Ascending aorta (tissue), 2 donors: ENCODE data around the gene IGFBP1. TPM values are rescaled to one million over a fixed set of nuclear protein-coding genes. Genes with fewer than 3 reads are reported as not detected.
A peak's percentile ranks its signal among the peaks of the same experiment; 100 is the strongest.

ENCODE experiments used
- DNase-seq, 2 donors: peaks; one replicate each; pipeline ENCODE4 v3.0.0-alpha.2; 2019; ENCODE audit warnings: low spot score in 2 of 2
- H3K27ac ChIP-seq, 2 donors: fragments of 200-600 bp; sonication (generic); one replicate each; pipeline ENCODE4 v1.5.1; 2016 to 2017; ENCODE audit warnings: mild to moderate bottlenecking in 1 of 2
- H3K27me3 ChIP-seq: fragments of 200-600 bp; sonication (generic); one replicate; pipeline ENCODE4 v1.5.1; 2017
- H3K36me3 ChIP-seq, 2 donors: fragments of 200-600 bp; sonication (generic); one replicate each; pipeline ENCODE4 v1.5.1; 2016
- H3K4me1 ChIP-seq, 2 donors: fragments of 200-600 bp; sonication (generic); one replicate each; pipeline ENCODE4 v1.5.1; 2016 to 2017; ENCODE audit warnings: mild to moderate bottlenecking in 1 of 2
- H3K4me3 ChIP-seq, 2 donors: fragments of 200-600 bp; sonication (generic); one replicate each; pipeline ENCODE4 v1.5.1; 2016 to 2017; ENCODE audit warnings: mild to moderate bottlenecking in 1 of 2
- H3K9me3 ChIP-seq, 2 donors: fragments of 200-600 bp; sonication (generic); one replicate each; pipeline ENCODE4 v1.5.1; 2016
- CTCF ChIP-seq, 3 experiments: fragments of 200-600 bp in 2 of 3; fragments of 450-650 bp in 1 of 3; sonication (generic) in 2 of 3; IDR thresholded peaks; one replicate each; pipeline ENCODE4 v1.5.1; 2016 to 2019; ENCODE audit warnings: antibody characterized with exemption in 3 of 3, mild to moderate bottlenecking in 1 of 3, moderate library complexity in 1 of 3
- intact Hi-C: fragments of 100-400 bp; cut with DNase I; formaldehyde crosslinking; loops from one replicate; pipeline ENCODE4 v1.15.1; 2023
- total RNA-seq: library from RNA; depleted of rRNA; stranded (reverse); fragments of >200 nt; gene quantifications from one replicate; pipeline ENCODE4 v1.1.0, GENCODE V29; 2016

The IGFBP1 gene
- total RNA-seq, 1 donor from 2014 or later = not detected

- peak in 1 of 2 donors; percentile 88 for DNase-seq
- TF ChIP-seq CTCF (IDR thresholded peaks at IDR 0.05) = peak; percentile 76 to 95 (median 95)
- Histone ChIP-seq H3K4me3 (peak overlapping the region in 1 of 2 donors; percentile 85), H3K4me1 (peaks cover 0 to 29% of the 10 kb centered on the region in 2 donors), H3K9me3 (no peaks in the 10 kb centered on the region), H3K36me3 (peaks cover 36 to 40% of the 10 kb centered on the region in 2 donors), H3K27me3 (no peaks in the 10 kb centered on the region), H3K27ac (no peak overlapping the region)
- intact Hi-C loops = loop anchor here (1.0 to 2.0 kb wide), 2 partner anchors 1263 to 1337 kb away; no protein-coding TSS in a partner anchor
Observed at GRCh38 chr7:45917658-45918057, 29.4 kb downstream of the IGFBP1 start.

- Histone ChIP-seq H3K27me3 (no peaks in the 10 kb centered on the region), H3K27ac (no peak overlapping the region), H3K36me3 (peaks cover 27 to 31% of the 10 kb centered on the region in 2 donors), H3K4me3 (peak overlapping the region in 1 of 2 donors; percentile 85), H3K9me3 (no peaks in the 10 kb centered on the region), H3K4me1 (peaks cover 0 to 33% of the 10 kb centered on the region in 2 donors)
- no peak for DNase-seq
- TF ChIP-seq CTCF (IDR thresholded peaks at IDR 0.05) = no peak
- intact Hi-C loops = loop anchor here (2.0 kb wide), 1 partner anchor 1336 kb away; no protein-coding TSS in a partner anchor
Observed at GRCh38 chr7:45918556-45918955, 30.3 kb downstream of the IGFBP1 start.

GRCh38 chr7:45919231-45919784 lies 31.0 kb downstream of the IGFBP1 start:
- Histone ChIP-seq H3K4me3 (peak overlapping the region; percentile 61 to 85), H3K4me1 (peaks cover 0 to 40% of the 10 kb centered on the region in 2 donors), H3K36me3 (peaks cover 22 to 26% of the 10 kb centered on the region in 2 donors), H3K27ac (no peak overlapping the region), H3K9me3 (no peaks in the 10 kb centered on the region), H3K27me3 (no peaks in the 10 kb centered on the region)
- intact Hi-C loops = loop anchor here (2.0 kb wide), 1 partner anchor 1335 kb away; no protein-coding TSS in a partner anchor
- no peak for TF ChIP-seq CTCF (IDR thresholded peaks at IDR 0.05)
- DNase-seq = no peak

GRCh38 chr7:45919993-45920459 lies 31.7 kb downstream of the IGFBP1 start:
- TF ChIP-seq CTCF (IDR thresholded peaks at IDR 0.05) = no peak
- Histone ChIP-seq H3K27me3 (no peaks in the 10 kb centered on the region), H3K4me3 (peak overlapping the region; percentile 61 to 85), H3K9me3 (no peaks in the 10 kb centered on the region), H3K27ac (peak overlapping the region in 1 of 2 donors; percentile 72), H3K4me1 (peaks cover 0 to 44% of the 10 kb centered on the region in 2 donors), H3K36me3 (peaks cover 14 to 19% of the 10 kb centered on the region in 2 donors)
- no peak for DNase-seq
- intact Hi-C loops = loop anchor here (2.0 to 10.0 kb wide), 3 partner anchors 682 to 1335 kb away; no protein-coding TSS in a partner anchor

- intact Hi-C loops = loop anchor here (5.0 to 10.0 kb wide), 2 partner anchors 682 to 834 kb away; no protein-coding TSS in a partner anchor
- Histone ChIP-seq H3K27ac (peak within 1 kb of the TSS; percentile 65 to 72), H3K4me1 (peaks cover 0 to 44% of the 10 kb centered on the region in 2 donors), H3K36me3 (peaks cover 10 to 12% of the 10 kb centered on the region in 2 donors), H3K9me3 (no peaks in the 10 kb centered on the region), H3K4me3 (peak within 1 kb of the TSS; percentile 61 to 85), H3K27me3 (no peaks in the 10 kb centered on the region)
- TF ChIP-seq CTCF (IDR thresholded peaks at IDR 0.05) = no peak
- peak in 1 of 2 donors; percentile 72 for DNase-seq
Observed at GRCh38 chr7:45920502-45921380, 32.5 kb downstream of the IGFBP1 start, which contains the start of gene IGFBP3. TSS of gene IGFBP3 (minus strand) at chr7:45921272. CDS start at chr7:45921140, 132 bp downstream.
